SK-N-MC (cell line): ENCODE data around the gene ABCA7.
A peak's percentile ranks its signal among the peaks of the same experiment; 100 is the strongest.

Experiments used
- EZH2 ChIP-seq: fragments of 200-600 bp; sonication (generic); IDR thresholded peaks from one replicate; pipeline ENCODE4 v1.6.1; 2017; ENCODE audit warnings: antibody characterized with exemption
- POLR2AphosphoS5 ChIP-seq: IDR thresholded peaks from 2 replicates; pipeline ENCODE4 v1.6.1; 2012; ENCODE audit warnings: mild to moderate bottlenecking, low read depth, low read length, borderline replicate concordance

- TF ChIP-seq EZH2 (no peak), POLR2AphosphoS5 (peak; percentile 32; the same call in 1 of the 2 replicates)
These were observed 11.6 kb upstream of the ABCA7 start for GRCh38 chr19:1028062-1028926.
